ENCODE results near the gene PLCH1.
"Not testable (repeated sequence)": the region's sequence is repeated elsewhere in the genome, so short reads cannot be mapped to it uniquely, and the experiment has no call there.

PLCH1 gene

DNA sequence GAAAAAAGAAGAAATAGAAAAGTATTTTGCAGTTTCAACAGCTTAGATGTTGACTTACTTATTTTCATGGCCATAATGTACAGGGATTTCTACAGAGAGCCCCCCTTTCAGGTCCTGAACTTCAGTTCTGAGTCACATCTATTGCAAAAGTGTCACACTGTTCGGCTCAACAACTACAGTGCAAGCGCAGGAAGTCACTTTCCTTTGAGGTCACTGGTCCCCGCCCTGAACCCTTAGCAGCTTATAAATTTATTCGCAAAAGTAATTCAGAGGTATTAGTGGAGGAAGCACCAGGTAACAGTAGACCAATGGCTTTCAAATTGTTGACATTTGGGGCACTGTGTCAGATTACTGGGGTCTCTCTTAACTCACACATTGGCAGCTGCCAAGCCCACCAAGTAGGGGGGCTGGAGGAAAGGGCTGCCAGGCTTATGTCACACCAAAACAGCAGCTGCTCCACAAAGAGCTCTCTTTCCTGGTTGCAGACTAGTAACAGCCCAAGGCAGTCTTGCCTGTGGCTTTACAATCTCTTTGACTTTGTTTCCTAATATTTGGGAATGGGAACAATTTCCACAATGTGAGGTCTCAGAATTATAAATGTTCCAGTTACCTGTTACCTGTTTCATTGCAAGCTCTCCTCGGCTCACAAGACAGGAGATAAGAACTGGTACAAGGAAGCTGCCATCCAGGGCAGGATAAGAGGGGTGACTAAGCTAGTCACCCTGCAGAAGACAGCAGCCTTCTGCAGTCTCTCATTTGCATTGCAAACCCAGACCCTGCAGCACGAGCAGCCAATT is 321.1 kb downstream of the PLCH1 start:
- no peak for DNase-seq (ENCODE audit: low read depth in 1 of 2, low spot score in 1 of 2)

DNA sequence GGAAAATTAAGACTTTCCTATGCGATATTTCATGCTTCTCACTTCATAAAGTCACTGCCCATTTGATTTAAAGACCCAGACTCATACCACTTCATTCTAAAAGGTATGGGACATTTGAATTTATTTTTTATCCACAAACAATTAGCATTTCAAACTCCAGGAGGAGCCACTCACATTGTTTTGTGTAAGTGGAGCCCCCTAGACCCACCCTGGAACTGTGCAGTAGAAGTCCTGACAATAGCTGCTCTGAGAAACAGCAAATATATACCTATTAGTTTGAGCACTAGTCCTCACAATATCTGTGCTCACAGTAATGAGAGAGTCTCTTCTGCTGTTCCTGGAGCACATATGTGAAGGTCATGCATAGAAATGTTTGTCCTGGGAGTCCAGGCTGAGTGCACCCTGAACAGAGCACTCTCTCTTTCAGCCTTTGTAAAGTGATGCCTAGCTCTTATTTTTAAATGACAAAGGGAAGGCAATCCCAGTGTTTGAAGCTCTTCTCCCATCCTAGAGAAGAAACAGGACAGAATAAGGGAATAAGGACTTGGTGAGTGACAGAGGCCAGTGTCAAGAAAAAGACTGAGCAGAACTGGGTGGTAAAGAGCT is 323.9 kb downstream of the PLCH1 start:
- DNase-seq (ENCODE audit: low read depth in 1 of 2, low spot score in 1 of 2), result no peak

DNA sequence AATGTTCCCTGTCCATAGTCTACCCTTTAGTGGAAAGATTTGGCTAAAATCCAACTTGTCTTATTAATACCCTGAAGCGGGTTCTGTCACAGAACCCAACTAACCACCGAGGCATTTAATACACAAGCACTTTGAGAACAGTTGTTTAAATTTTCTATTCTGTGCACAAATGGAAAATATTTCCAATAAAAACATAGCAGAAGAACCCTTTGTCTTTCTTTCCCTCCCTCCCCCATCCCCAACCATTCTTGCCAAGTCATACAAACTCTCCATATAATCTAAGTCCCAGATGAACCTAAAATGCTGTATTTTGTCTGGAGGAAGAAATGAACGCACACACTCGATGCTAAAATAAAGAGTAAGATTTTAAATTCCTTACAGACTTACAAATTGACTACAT is 324.5 kb downstream of the PLCH1 start:
- no peak for DNase-seq (ENCODE audit: low read depth in 1 of 2, low spot score in 1 of 2)

DNA sequence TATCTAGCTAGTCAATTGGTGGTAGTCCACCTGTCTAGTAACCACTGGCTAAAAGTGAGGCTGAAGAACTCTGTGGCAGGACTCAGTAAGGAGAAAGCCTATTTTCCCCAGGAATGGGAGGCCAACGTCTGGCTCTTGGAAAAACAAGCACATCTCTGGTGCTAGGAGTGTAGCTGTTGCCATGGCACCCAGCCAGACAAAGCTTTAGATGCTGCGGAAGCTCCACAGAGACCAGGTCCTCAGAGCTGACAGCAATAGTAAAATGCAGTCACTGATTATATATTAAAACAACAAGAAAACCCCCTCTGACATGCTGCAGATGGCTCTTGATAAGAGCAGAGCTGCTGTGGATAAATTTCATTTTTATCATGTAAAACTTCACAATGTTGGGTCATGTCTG is 326.5 kb downstream of the PLCH1 start:
- no peak for DNase-seq (ENCODE audit: low read depth in 1 of 2, low spot score in 1 of 2)

DNA sequence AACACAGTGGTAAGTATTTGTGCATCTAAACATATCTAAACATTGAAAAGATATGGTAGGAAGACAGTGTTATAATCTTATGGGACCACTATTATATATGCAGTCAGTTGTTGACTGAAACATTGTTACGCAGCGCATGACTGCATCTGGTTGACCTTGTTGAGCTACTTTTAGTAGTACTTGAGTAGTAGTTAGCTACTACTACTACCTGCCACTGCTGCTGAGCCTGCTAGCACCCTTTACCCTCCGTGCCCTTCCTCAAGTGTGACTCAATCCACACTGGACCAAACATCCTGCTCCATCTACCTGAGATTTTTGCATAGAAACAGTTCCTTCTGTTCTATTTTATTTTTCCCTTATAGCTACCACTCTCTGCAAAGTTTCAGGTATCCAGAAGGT is 327.8 kb downstream of the PLCH1 start:
- DNase-seq (ENCODE audit: low read depth in 1 of 2, low spot score in 1 of 2), result no peak

DNA sequence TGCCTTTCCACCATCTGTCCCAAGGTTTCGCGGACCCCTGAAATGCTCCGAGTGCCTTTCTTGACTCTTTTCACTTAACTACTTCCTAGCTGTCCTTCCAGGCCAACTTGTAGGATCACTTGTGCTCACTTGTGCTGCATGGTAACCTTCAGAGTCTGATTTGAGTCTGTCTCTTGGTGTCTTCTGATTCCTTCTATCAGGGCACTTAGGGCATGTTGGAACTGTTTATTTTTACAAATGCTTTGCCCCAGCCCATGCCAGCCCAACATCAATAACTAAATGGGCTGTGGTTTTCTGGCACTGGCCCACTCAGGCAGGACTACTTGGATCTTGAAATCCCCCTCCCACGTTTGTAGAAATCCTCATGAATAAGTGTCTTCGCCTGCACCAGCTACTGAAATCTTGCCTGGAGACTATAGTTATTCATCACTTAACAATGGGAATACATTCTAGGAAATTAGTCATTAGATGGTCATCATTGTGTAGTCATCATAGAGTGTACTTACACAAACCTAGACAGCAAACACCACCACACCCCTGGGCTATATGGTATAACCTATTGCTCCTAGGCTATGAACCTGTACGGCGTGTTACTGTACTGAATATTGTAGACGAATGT is 328.3 kb downstream of the PLCH1 start:
- no peak for DNase-seq (ENCODE audit: low read depth in 1 of 2, low spot score in 1 of 2)

DNA sequence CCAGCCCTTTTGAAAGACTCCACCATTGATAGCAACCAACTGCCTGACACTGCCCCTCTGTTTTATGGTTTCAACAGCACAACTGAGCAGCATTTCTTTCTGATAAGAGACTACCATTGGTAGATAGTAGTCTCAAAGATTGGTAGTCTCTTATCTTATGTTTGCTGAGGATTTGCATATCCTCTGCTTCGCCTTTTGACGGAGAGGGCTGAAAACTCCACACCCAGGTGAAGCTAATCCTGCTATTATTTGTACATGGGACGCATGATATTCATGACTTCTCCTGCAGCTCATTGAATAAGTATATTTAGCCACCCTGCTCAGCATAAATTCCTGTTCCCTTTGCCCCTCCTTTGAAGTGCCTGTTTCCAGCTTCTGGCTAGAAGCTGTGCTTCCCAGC is 332.0 kb downstream of the PLCH1 start:
- no peak for DNase-seq (ENCODE audit: low read depth in 1 of 2, low spot score in 1 of 2)

DNA sequence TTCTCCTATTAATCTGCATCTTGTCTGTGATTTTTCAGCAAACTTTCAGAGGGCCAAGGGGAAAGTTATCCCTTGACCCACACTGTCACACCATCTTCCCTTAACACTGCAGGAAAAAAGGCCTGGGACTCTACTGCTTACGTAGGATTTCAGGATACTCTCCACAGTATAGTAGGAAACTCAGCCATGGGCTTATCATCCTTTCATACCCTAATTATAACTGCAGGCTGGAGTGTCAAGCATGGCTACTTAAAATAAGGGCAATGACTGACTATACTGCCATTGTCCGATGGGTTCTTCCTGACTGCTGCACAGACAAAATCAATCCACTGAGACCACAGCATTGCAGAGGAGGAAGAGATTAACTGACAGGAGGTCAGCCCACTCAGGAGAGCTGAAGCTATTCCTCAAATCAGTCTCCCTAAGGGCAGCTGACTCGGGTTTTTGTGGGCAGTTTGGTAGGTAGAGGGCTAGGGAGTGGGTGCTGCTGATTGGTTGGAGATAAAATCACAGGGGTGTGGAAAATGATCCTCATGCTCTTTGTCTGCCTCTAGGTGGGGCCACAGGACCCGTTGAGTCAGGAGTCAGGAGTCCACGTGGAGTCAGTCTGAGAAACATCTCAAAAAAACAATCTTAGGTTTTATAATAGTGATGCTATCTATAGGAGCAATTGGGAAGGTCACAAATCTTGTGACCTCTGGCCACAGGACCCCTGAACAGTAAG is 333.2 kb downstream of the PLCH1 start:
- DNase-seq (ENCODE audit: low read depth in 1 of 2, low spot score in 1 of 2), result no peak

DNA sequence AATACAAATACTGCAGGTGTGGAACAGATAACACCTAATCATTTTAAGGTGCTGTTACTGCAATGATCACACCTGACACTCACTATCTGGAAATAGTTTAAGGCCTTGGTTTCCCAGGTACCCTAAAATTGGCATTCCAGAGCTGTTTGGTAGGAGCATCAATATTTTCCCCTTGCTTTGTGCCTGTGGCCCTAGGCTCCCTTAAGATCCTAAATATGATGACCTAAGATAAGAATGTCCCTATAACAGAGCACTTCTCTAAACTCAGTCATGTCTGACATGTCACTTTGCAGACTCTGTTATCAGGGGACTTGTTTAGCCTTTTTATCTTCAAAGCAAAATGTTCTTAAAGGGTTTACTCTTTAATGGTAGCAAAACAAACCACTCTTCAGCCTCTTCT is 335.5 kb downstream of the PLCH1 start:
- DNase-seq (ENCODE audit: low read depth in 1 of 2, low spot score in 1 of 2), result no peak

DNA sequence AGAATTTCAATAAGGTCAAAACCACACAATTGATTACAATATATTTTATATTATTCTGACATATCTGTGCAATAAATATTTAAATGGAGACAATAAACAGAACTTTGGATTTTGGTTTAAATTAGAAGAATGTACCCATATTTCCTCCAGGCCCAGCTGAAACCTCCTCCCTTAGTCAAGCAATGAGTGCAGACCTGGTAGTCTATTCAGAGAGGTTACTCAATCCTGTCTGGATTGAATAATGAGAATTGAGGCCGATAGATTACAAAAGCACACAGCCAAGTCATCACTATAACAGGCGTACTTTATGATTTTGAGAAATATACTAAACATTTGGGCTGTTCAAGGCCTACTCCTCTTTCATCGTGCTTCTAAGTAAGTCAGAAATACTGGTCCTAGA is 336.9 kb downstream of the PLCH1 start:
- DNase-seq (ENCODE audit: low read depth in 1 of 2, low spot score in 1 of 2), result no peak

DNA sequence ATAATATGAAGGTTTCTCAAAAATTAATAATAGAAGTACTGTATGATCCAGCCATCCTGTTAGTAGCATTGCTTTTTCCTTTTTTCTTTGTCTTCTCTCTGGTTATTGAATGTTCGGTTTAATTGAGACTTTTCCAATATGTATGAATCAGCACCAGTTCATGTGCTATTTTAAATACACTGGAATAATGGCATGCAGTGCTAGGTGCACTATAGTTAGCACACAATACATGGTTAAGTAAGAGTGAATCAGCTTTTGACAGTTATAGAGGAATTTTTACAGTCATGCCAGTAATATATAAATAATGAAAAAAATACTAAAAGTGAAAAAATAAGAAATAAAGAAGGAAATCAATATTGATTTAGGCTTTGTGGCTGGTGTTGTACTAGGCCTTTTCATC is 337.5 kb downstream of the PLCH1 start:
- DNase-seq (ENCODE audit: low read depth in 1 of 2, low spot score in 1 of 2), result no peak

DNA sequence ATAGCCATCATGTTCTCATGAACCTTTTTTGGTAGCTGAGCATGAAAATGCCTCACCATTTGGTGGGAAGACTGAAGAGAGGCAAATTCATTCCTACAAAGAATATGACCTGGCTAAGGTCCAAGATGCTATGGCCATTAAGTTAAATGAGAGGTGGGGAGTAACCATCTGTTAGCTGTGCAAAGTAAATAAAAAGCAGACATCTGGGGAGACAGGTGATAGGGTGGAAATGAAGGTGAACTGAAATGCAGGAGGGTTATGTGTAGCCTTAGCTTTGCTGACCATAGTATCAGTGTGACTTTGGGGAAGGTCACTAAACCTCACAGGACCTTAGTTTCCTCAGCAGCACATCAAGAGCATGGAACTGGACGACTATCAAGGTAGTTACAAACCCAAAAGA is 340.4 kb downstream of the PLCH1 start:
- no peak for DNase-seq (ENCODE audit: low read depth in 1 of 2, low spot score in 1 of 2)

DNA sequence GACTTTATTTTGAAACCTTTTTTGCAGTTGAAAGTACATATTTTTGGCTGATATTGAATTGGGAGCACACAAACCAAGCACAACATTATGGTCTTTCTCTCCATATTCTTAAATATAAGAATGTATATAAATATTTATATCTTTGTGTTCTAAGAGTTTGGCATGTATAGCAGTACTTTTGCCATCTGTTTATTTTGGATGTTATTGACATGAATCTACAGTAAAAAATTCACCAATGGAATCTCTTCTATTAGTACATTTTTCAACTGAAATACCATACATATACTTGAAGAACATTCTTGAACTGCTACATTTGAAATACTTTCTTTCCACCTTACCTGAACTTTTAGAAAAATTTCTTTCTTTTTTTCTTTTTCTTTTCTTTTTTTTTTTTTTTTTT is 342.2 kb downstream of the PLCH1 start:
- DNase-seq (ENCODE audit: low read depth in 1 of 2, low spot score in 1 of 2), result no peak

DNA sequence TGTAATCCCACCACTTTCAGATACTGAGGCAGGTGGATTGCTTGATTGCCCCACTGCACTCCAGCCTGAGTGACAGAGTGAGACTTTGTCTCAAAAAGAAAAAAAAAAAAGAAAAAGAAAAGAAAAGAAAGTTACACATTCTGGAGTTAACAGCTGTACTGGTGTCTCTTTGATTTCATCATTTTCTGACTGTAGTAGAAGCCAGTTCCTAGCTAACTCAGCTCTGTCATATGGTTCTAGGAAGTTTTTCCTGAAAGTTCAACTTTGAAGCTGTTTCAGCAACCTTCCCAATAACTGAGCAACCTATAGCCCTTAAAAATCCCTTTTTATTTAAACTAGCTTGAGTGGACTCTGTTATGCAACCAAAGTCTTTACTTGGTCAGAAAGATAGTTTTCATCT is 346.8 kb downstream of the PLCH1 start:
- no peak for DNase-seq (ENCODE audit: low read depth in 1 of 2, low spot score in 1 of 2)

DNA sequence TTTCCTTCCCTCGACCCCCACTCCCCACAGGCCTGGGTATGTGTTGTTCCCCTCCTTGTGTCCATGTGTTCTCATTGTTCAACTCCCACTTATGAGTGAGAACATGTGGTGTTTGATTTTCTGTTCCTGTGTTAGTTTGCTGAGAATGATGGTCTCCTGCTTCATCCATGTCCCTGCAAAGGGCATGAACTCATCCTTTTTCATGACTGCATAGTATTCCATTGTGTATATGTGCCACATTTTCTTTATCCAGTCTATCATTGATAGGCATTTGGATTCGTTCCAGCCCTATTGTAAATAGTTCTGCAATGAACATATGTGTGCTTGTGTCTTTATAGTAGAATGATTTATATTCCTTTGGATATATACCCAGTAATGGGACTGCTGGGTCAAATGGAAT is 350.0 kb downstream of the PLCH1 start:
- DNase-seq (ENCODE audit: low read depth in 1 of 2, low spot score in 1 of 2), result not testable (repeated sequence)

DNA sequence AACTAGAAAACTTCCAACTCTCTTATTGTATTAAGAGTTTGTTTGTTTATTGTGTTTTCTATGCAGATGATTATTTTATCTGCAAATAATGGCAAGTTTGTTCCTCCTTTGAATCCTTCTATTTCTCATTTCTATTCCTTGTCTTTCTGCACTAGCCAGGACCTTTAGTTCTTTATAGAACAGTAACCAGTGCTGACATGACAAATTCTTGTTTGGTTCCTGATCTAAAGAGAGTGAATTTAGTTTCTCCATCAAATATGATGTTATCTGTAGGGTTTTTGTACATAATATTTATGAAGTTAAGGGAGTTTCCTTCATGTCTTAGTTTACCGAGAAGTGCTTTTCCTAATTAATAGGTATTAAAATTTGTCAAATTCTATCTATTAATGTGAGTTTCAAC is 350.6 kb downstream of the PLCH1 start:
- no peak for DNase-seq (ENCODE audit: low read depth in 1 of 2, low spot score in 1 of 2)

DNA sequence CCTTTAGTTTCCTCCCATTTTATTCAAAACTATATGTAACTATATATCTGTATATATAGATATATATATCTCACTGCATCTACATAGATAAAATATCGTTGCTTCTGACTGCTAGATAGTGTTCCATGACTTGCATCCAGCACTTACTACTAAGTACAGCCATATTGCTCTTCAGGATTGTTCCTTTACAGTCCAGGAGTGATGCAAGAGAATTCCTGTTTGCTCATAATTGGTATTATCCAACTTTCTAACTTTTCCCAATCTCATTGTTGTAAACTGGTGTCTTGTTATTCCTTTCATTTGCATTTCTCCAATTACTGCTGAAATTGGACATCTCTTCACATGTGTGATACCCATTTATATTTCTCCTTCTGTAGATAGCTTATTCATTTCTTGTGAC is 351.6 kb downstream of the PLCH1 start:
- no peak for DNase-seq (ENCODE audit: low read depth in 1 of 2, low spot score in 1 of 2)

DNA sequence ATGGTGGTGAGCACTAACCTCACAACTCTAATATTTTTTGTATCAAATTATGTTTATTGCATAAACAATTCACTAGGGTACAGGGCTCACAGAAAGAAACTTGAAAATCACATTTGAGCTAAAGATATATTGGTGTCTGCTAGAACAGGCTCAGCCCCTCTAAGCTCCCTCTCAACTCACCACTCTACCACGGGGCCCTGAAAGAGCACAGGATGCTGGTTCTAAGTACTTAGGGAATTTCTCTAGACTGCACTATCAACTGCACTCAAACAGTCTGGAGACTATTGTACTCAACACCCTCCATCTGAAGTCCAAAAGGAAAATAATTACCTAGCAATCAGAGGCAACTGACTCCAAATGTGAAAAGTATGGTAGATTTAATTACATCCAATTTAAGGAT is 352.7 kb downstream of the PLCH1 start:
- no peak for DNase-seq (ENCODE audit: low read depth in 1 of 2, low spot score in 1 of 2)

DNA sequence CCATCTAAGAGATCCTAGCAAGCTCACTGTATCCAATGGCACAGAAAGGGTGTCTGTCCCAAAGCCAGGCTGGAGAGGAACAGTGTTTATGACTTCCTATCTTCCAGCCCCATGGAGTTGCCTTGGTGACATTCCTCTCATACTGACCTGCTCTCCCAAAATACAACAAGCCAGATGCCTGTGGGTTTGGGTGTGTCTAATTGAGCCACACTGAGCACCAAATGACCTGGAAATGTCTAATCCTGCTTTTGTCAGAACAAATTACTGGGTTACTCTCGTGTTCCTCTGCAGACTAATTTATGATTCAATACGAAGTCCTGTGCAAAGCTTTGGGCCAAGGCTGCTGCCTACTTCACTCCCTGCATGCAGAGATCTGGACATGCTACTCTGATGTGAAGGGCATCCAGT is 353.3 kb downstream of the PLCH1 start:
- no peak for DNase-seq (ENCODE audit: low read depth in 1 of 2, low spot score in 1 of 2)

DNA sequence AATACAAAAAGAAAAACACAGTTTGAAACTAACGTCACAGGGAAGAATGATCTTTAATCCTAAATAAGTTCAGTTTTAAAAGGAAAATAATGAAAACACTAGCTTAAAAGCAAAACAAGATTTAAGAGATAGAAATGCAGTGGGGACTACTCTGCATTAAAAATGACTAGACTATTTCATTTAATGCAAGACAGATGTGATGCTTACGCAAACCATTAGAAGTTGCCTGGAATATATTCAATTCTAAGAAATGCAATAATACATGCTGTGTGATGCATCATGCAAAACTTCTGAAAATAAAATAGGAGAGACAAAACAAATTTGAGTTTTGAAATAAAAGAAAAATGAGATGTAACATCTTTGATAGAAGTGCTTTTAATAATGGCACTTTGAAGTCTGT is 353.8 kb downstream of the PLCH1 start:
- no peak for DNase-seq (ENCODE audit: low read depth in 1 of 2, low spot score in 1 of 2)

DNA sequence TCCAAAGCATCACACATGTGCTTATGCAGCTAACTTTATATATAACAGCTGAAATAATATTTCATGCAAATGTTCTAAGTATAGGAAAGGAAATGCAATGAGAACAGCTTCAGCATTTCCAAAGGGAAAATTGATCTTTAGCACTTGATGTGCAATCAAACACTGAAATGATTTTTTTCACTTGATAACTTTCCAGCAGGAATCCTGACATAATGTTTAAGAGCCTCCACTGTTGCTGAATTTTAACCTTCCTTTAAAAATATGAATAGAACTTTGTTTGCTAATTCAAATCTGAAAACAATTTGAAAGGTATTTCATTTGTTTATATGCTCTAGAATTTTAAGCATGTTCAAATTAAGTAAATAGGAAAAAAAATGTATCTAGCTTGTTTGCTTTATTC is 354.5 kb downstream of the PLCH1 start:
- no peak for DNase-seq (ENCODE audit: low read depth in 1 of 2, low spot score in 1 of 2)

DNA sequence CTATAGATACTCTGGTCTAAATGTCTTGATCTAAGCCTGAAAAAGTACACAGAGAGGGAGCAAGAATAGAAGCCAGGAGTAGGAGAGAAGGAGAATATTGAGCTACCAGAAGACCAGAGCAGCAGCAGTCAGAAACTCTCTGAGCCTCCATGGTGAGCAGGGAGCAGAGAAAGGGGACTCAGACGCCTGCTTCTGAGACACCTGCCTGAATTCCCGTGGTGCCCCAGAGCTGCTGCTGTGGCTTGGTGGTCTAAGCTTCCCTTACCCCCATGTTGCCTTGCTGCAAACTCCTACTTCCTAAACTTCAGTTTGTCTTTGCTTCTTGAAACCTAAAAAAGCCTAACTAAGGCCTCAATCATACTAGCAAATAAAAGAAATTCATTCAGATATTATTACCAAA is 356.5 kb downstream of the PLCH1 start:
- no peak for DNase-seq (ENCODE audit: low read depth in 1 of 2, low spot score in 1 of 2)

Data from stimulated activated CD4-positive, alpha-beta T cell treated with anti-CD3 and anti-CD28 coated beads, Interleukin-15, amount 100 ng/mL, for 1 hour (primary cell).